Frontal cortex (tissue), 4 donors: ENCODE results near the gene EIF4E1B. TPM values are rescaled to one million over a fixed set of nuclear protein-coding genes. Genes with fewer than 3 reads are reported as not detected.
A peak's percentile ranks its signal among the peaks of the same experiment; 100 is the strongest.

ENCODE experiments used
- DNase-seq, 2 donors: peaks; one replicate each; pipeline ENCODE4 v3.0.0; 2012; ENCODE audit warnings: low spot score in 2 of 2
- FAIRE-seq: peaks from 2 replicates; lab custom pipeline; 2012; peaks lifted over from hg19 to GRCh38; lab: Jason Lieb, UNC
- total RNA-seq: library from RNA; depleted of rRNA; stranded (reverse); fragments of >200 nt; gene quantifications from one replicate; pipeline ENCODE4 v1.2.3, GENCODE V29; 2014
- donor health status: control.
- donor health status: control.
- donor health status: control.

The EIF4E1B gene
- total RNA-seq, 1 donor from 2014 or later = under 0.01 TPM

DNA sequence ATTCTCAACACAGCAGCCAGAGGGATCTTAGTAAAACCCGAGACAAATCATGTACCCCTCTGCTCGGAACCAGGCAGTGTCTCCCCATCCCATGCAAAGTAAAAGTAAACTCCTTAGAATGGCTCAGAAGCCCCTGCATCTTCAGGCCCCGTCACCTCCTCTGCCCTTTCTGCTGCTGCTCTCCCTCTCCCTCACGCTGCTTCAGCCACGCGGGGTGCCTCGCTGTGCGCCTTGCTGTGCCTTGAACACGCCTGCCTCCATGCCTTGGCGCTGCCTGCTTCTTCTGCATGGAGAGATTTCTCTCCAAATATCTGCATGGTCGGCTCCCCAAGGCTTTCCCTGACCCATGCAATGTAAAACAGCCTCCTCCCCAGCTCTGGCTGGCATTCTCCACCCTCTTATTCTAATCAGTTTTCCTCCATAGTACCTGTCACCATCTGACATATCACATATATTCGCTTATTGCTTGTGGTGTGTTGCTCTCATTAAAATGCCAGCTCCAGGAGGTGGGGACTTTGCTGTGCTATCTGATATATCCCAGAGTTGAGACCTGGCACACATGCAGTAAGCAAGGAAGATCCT, 28.5 kb upstream of the EIF4E1B start:
- no peak for FAIRE-seq

GRCh38 chr5:176603091-176603490, 27.4 kb upstream of the EIF4E1B start:
- FAIRE-seq (no peak), DNase-seq (no peak)

More for the DNA sequence above, 28.5 kb upstream of the EIF4E1B start:
- no peak for DNase-seq

DNA sequence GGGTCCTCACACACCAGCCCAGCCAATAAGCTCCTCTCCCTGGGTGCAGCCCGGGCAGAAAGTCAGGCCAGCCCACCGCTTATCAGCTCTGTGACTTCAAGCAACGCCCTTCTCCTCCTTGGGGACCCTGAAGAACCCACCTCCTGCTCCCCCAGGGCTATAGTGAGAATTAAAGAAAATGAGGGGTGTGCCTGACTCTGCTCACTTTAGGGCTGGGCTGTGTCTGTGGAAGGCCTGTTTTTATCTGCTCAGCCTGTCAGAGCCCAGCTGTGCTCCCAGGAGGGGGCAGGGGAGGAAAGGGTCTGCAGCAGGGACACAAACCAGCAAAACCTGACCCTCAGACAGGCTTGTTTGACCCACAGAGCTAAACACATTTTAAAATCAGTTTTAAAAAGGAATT, 24.4 kb upstream of the EIF4E1B start:
- FAIRE-seq = no peak
- no peak for DNase-seq

- FAIRE-seq (no peak), DNase-seq (no peak)
Measured at GRCh38 chr5:176606875-176607274, 23.6 kb upstream of the EIF4E1B start.

DNA sequence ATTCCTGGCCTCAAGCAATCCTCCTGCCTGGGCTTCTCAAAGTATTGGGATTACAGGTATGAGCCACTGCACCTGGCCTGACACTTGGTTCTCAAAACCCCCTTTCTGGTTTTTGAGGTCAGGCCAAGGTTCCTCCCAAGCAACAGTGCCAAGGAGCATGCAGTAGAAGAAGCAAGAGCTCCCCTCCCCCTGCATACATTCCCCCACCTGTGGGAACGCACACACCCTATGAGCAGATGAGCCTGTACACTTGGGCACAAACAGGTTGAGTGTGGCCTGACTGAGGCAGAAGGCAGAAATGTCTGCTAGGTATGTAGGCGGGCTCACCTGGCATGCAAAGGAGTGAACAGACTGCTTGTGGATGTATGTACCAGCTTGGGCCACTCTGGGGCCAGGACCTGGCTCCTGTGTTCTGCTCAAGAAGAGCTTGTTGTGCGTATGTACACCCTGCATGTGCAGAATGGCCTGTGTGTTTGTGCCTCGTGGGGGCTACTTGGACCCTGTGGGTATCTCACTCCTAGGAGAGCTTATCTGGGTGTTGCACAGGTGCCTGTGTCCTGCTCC, 22.3 kb upstream of the EIF4E1B start:
- DNase-seq (no peak), FAIRE-seq (no peak)

GRCh38 chr5:176608937-176609723, 21.3 kb upstream of the EIF4E1B start:
- no peak for FAIRE-seq

DNA sequence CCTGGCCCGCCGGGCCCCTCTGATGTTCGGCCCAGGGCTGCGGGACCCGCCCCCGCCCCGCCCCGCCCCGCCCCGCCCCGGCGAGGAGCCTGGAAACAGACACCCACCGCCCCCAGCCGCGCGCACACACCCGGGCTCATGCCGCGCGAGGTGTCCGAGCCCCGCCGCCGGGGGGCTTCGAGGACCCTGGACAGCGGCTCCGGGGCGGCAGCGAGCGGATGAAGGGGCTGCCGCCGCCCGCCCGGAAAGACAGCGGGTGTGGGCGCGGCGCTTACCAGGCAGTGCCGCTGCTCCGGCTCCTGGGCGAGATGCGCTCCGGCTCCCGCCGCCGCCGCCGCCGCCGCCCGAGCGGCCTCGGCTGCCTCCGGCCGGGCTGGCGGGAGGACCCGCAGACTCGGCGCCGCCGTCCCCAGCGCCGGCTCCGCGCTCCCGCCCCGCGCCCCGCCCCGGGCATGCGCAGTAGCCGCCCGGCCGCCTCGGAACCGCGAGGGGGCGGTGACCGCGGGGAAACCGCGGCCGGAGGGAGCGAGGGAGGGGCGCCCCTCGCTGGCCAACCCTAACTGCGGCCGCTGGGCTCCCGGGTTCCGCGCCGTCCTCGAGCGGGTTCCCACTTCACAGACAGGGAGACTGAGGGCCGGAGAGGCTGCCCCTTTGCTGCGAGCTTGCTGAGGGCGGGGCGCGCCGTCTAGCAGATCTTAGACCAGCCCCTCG, 20.6 kb upstream of the EIF4E1B start, which contains the start of gene GPRIN1:
GPRIN1 (minus strand) TSS at position 433 of the 711 bp plus-strand sequence. CDS start 10,322 bp downstream, outside the sequence.
- no peak for FAIRE-seq
- DNase-seq = peak; percentile 89 to 91

More at GRCh38 chr5:176608937-176609723, 21.3 kb upstream of the EIF4E1B start:
- DNase-seq = no peak

DNA sequence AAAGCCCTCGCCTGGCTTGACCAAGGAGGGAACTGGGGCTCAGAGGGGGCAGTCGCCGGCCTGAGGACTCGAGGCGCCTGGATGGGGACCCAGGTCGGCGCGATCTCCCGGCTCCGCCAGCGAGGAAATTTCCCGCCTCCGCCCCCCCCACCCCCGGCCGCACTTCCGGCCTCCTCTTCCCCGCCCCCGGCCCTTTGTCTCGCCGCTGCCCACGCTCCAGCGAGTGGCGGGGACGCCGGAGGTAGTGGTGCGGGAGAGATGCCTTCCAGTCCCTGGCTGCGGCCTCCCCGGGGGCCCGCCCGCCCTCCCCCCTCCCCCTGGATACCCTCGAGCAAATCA, 20.1 kb upstream of the EIF4E1B start:
- DNase-seq (no peak), FAIRE-seq (no peak)

GRCh38 chr5:176611435-176611834, 19.0 kb upstream of the EIF4E1B start:
- peak in 1 of 2 donors; percentile 61 for DNase-seq
- no peak for FAIRE-seq

DNA sequence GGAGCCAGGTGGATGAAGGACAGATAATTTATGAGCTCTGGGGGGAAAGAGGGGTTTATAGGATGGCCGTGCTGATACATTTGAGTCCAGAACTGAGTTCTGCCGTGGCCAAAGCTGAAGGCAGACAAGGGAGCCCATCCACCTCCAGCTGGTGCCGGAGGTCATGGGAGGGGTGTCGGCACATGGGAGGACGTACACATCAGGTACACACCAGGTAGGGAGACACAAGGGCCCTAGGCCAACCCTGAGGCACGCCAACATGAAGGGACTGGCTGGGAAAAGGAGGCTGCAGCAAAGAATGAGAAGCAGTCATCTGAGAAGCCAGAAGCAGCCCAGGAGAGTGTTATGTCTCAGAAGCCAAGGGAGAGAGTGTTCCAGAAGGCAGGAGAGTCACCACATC, 18.5 kb upstream of the EIF4E1B start:
- FAIRE-seq (no peak), DNase-seq (no peak)

DNA sequence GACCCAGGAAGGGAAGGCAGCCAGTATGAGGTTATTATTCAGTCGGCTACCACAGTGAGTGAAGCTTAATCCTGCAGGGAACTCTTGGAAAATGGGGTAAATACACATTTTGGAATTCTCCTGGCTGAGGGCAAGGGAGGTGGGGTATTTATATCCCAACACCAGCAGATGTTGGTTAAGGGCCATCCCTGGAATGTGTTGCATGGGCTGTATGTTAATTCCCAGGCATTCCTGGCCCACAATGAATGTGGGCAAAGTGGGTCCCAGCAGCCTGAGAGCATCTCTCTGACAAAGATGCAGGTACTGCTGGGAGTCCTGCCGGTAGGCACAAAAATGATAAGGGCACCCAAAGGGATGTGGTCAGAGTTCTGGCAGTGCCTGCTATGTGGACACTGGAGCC, 17.6 kb upstream of the EIF4E1B start:
- FAIRE-seq (no peak), DNase-seq (no peak)

GRCh38 chr5:176614805-176615478, 15.5 kb upstream of the EIF4E1B start:
- DNase-seq = no peak
- no peak for FAIRE-seq

DNA sequence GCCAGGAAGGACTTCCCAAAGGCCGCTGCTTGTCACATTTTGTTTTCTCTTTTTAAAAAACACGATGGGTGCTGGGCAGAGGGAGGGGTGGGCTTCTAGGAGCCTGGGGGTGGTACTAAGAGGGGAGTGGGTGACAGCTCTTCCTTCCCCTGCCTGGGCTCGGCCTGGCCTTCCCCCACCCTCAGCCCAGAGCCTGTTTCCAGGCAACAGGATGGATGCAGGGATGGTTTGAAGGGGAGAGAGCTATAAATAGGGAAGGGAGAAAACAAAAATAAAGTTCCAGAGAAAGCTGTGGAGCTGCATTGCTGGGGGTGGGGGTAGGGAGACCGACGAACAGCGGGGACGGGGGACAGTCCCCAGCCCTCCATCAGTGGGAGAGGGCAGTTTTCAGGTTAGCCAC, 14.0 kb upstream of the EIF4E1B start:
- DNase-seq (no peak), FAIRE-seq (no peak)

DNA sequence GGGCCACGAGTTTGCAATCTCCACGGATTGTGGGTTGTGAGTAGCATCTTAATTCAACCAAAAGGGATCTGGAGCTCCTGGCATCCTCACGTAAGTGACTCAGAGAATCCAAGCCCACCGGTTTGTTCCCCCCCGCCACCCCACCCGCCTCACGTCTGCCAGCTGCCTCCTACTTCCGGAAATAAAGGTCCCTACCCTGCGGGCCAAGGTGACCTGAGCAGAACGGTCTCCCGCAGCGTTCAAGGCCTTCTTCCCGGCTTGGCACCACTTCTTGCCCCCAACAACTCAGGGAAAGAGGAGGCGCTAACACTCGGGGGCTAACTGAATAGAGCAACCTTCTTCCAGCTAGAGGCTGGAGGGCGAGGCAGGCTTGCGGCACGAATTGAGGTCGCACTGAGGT, 11.7 kb upstream of the EIF4E1B start:
- no peak for FAIRE-seq

GRCh38 chr5:176619203-176619568, 11.3 kb upstream of the EIF4E1B start:
- DNase-seq (peak; percentile 80 to 90), FAIRE-seq (no peak)

More for the DNA sequence above, 11.7 kb upstream of the EIF4E1B start:
- DNase-seq = no peak

GRCh38 chr5:176619569-176620332, 10.7 kb upstream of the EIF4E1B start:
- no peak for DNase-seq
- no peak for FAIRE-seq

DNA sequence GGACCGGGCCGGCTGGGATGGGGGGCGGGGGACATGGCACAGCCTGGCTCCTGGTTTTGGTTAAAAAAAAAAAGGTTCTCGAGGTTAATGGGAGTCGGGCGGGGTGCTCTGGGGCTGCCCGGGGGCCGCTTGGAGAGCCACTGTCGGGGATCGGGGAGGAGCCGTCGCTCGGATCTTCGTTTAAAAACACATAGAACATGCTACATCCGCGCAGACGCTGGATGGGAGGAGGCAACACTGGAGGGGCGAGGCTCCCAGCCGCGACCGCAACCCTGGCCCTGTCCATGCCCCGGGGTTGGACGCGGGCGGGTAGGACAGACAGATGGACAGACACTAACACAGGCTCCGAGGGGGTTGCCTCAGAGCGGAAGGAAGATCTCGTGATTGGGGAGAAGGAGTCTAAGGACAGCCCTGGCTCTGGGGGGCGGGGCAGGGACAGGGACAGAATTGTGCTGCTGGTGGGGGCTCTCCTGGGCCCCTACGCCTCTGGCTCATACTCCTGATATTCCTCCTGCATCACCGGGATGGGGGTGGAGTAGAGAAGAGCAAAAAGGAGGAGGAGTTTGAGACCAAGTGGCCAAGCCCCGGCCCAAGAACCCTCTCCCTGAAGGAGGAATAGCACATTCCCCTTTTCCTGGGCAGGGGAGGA, 10.0 kb upstream of the EIF4E1B start:
- DNase-seq = no peak
- no peak for FAIRE-seq

- peak in 1 of 2 donors; percentile 58 for DNase-seq
- FAIRE-seq = no peak
Measured at GRCh38 chr5:176621661-176622079, 8.8 kb upstream of the EIF4E1B start.

GRCh38 chr5:176624142-176624541, 6.3 kb upstream of the EIF4E1B start:
- no peak for FAIRE-seq

More at GRCh38 chr5:176624142-176624541, 6.3 kb upstream of the EIF4E1B start:
- no peak for DNase-seq
